Measurements from ENCODE around the gene SETBP1. TPM values are rescaled to one million over a fixed set of nuclear protein-coding genes. Genes with fewer than 3 reads are reported as not detected.

SETBP1 gene
- total RNA-seq, 4 donors from 2014 or later: 16.2 to 33.6 (median 24.4) TPM

DNA sequence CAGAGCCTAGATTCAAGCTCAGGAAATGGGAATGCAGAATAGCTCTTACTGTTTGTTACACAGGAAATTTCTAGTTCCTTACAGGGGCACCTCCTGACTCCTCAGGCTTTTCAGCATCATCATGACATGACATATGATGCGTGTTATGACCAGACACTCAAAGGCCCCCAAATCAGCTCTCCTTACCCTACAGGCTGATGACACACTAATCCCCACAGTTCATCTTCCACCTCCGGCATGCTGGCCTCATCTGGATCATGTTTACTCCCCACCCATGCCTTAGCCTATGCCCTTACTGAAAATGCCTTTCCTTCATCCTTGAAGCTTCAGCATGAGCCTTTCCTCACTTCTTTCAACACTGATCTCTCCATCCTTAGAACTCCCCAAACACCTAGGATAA, 356.9 kb downstream of the SETBP1 start:
- Histone ChIP-seq H3K4me1 (no peaks in the 10 kb centered on the region), H3K36me3 (no peaks in the 10 kb centered on the region), H3K27ac (no peak overlapping the region), H3K4me3 (no peak overlapping the region), H3K9me3 (no peaks in the 10 kb centered on the region), H3K27me3 (no peaks in the 10 kb centered on the region)
- WGBS, 2 donors (ENCODE audit: low coverage in 1 of 2): 84 to 100% methylated on average over 2 of the region's 2 CpGs
- DNase-seq: no peak
- TF ChIP-seq POLR2A (IDR thresholded peaks at IDR 0.05): no peak
- no peak for TF ChIP-seq POLR2AphosphoS5 (IDR thresholded peaks at IDR 0.05)
- TF ChIP-seq, protein P1, sequence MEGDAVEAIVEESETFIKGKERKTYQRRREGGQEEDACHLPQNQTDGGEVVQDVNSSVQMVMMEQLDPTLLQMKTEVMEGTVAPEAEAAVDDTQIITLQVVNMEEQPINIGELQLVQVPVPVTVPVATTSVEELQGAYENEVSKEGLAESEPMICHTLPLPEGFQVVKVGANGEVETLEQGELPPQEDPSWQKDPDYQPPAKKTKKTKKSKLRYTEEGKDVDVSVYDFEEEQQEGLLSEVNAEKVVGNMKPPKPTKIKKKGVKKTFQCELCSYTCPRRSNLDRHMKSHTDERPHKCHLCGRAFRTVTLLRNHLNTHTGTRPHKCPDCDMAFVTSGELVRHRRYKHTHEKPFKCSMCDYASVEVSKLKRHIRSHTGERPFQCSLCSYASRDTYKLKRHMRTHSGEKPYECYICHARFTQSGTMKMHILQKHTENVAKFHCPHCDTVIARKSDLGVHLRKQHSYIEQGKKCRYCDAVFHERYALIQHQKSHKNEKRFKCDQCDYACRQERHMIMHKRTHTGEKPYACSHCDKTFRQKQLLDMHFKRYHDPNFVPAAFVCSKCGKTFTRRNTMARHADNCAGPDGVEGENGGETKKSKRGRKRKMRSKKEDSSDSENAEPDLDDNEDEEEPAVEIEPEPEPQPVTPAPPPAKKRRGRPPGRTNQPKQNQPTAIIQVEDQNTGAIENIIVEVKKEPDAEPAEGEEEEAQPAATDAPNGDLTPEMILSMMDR (IDR thresholded peaks at IDR 0.05): no peak
- no peak for TF ChIP-seq EP300 (IDR thresholded peaks at IDR 0.05; ENCODE audit: low read depth)
- intact Hi-C loops (cut with DNase I; ENCODE audit: low total_unique reads) (no loop called here), in situ Hi-C loops (cut with MboI; ENCODE audit: low pct_ligation_motif_present in 1 of 4, low pct_unique_long_range_greater_than_20kb in 1 of 4, low sequenced_read_pairs in 3 of 4) (no loop called here)

DNA sequence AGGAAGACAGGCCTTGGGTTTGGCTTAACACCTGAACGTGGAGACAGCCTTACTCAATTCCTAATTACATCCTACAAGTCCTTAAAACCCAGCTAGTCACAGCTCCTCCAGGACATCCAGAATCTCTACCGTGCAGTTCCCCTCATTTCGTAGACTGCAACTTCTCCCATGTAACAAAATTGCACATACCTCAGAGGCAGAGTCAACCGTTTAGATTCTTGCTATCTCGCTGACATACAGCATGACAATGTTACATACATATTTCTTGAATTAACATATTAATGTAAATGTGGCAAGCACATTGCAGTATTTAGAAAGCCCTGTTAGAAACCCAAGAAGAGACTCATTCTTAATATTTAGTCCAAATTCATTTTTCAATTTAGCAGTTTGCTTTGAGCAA, 358.7 kb downstream of the SETBP1 start:
- no peak for TF ChIP-seq EP300 (IDR thresholded peaks at IDR 0.05; ENCODE audit: low read depth)
- no peak for TF ChIP-seq POLR2A (IDR thresholded peaks at IDR 0.05)
- TF ChIP-seq POLR2AphosphoS5 (IDR thresholded peaks at IDR 0.05): no peak
- TF ChIP-seq, protein P1 (IDR thresholded peaks at IDR 0.05): no peak
- H3K9me3 ChIP-seq: no peaks in the 10 kb centered on the region
- WGBS, 2 donors (ENCODE audit: low coverage in 1 of 2): 96 to 97% methylated on average over 4 of the region's 5 CpGs
- in situ Hi-C loops (cut with MboI; ENCODE audit: low pct_ligation_motif_present in 1 of 4, low pct_unique_long_range_greater_than_20kb in 1 of 4, low sequenced_read_pairs in 3 of 4): no loop called here
- no peaks in the 10 kb centered on the region for H3K27me3 ChIP-seq
- H3K4me3 ChIP-seq: no peak overlapping the region
- H3K27ac ChIP-seq: no peak overlapping the region
- intact Hi-C loops (cut with DNase I; ENCODE audit: low total_unique reads): no loop called here
- no peak for DNase-seq
- H3K36me3 ChIP-seq: no peaks in the 10 kb centered on the region
- H3K4me1 ChIP-seq: peaks cover 0 to 3% (median 0%) of the 10 kb centered on the region in 4 donors

DNA sequence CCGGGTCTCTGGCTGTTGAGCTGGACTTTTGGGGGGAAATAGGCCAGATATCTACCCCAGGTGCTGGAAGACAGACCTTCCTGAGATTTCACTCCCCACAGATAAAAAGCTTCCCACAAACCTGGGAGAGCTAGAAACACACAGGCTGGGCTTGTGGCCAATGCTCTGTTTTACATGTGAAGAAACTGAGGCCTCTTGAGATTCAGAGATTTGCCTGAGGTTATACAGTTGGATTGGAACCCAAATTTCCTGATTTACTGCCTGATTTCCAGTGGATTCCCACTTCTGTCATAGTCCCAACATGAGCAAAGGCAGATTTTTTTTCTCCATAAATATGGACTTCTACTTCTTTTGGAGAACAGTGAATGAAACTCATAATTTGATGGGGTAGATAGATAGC, 360.2 kb downstream of the SETBP1 start:
- peaks cover 0 to 10% (median 0%) of the 10 kb centered on the region in 4 donors for H3K4me1 ChIP-seq
- in situ Hi-C loops (cut with MboI; ENCODE audit: low pct_ligation_motif_present in 1 of 4, low pct_unique_long_range_greater_than_20kb in 1 of 4, low sequenced_read_pairs in 3 of 4) (no loop called here), intact Hi-C loops (cut with DNase I; ENCODE audit: low total_unique reads) (no loop called here)
- no peaks in the 10 kb centered on the region for H3K9me3 ChIP-seq
- no peak overlapping the region for H3K4me3 ChIP-seq
- 96 to 100% methylated on average over 1 of the region's 1 CpG for whole genome bisulfite sequencing, 2 donors (ENCODE audit: low coverage in 1 of 2)
- H3K27me3 ChIP-seq: no peaks in the 10 kb centered on the region
- no peak for DNase-seq
- TF ChIP-seq EP300 (IDR thresholded peaks at IDR 0.05; ENCODE audit: low read depth): no peak
- H3K36me3 ChIP-seq: no peaks in the 10 kb centered on the region
- no peak overlapping the region for H3K27ac ChIP-seq

DNA sequence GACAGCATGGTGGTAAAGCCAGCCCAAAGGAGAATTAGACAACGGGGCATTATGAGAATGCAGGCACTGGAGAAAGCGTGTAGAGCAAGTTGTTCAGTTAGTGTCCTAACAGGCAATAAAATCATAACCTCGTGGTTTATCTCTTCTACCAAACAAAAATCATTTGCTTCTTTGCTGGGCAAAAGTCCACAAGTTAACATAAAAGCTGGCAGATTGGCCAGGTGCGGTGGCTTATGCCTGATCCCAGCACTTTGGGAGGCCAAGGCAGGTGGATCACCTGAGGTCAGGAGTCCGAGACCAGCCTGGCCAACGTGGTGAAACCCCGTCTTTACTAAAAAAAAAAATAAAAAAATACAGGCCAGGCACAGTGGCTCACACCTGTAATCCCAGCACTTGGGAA, 364.1 kb downstream of the SETBP1 start:
- Histone ChIP-seq H3K27ac (no peak overlapping the region), H3K9me3 (no peaks in the 10 kb centered on the region), H3K27me3 (no peaks in the 10 kb centered on the region), H3K36me3 (no peaks in the 10 kb centered on the region), H3K4me1 (peaks cover 0 to 12% (median 0%) of the 10 kb centered on the region in 4 donors), H3K4me3 (no peak overlapping the region)
- DNase-seq: peak; percentile 34
- TF ChIP-seq POLR2A (IDR thresholded peaks at IDR 0.05): no peak
- no peak for TF ChIP-seq POLR2AphosphoS5 (IDR thresholded peaks at IDR 0.05)
- WGBS, 2 donors (ENCODE audit: low coverage in 1 of 2): 43 to 59% methylated on average over 7 of the region's 7 CpGs
- in situ Hi-C loops (cut with MboI; ENCODE audit: low pct_ligation_motif_present in 1 of 4, low pct_unique_long_range_greater_than_20kb in 1 of 4, low sequenced_read_pairs in 3 of 4) (no loop called here), intact Hi-C loops (cut with DNase I; ENCODE audit: low total_unique reads) (no loop called here)

DNA sequence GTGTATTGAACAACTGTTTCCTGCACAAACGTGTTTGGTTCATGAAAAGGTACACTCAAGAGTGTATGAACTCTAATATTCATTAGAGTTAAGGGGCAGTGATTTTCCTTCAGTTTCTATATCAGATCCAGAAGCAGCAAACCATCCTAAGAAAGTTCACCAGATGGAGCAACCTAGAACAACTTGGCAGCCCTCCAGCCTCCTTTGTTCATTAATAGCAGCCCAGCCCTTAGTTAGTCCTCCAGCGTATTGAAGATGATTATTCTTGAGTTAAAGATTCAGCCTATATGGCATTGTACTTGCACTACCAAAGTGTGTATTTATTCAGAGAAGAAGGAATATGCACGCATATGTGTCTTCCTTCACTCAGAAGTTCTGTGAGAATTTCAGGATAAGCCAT, 365.5 kb downstream of the SETBP1 start:
- Histone ChIP-seq H3K4me3 (no peak overlapping the region), H3K4me1 (peaks cover 6 to 26% (median 11%) of the 10 kb centered on the region in 4 donors), H3K9me3 (no peaks in the 10 kb centered on the region), H3K27me3 (no peaks in the 10 kb centered on the region), H3K27ac (no peak overlapping the region), H3K36me3 (no peaks in the 10 kb centered on the region)
- WGBS, 2 donors (ENCODE audit: low coverage in 1 of 2): 74 to 80% methylated on average over 3 of the region's 3 CpGs
- no peak for DNase-seq
- intact Hi-C loops (cut with DNase I; ENCODE audit: low total_unique reads): no loop called here
- in situ Hi-C loops (cut with MboI; ENCODE audit: low pct_ligation_motif_present in 1 of 4, low pct_unique_long_range_greater_than_20kb in 1 of 4, low sequenced_read_pairs in 3 of 4): no loop called here
- TF ChIP-seq POLR2AphosphoS5 (IDR thresholded peaks at IDR 0.05) (no peak), EP300 (IDR thresholded peaks at IDR 0.05; ENCODE audit: low read depth) (no peak), POLR2A (IDR thresholded peaks at IDR 0.05) (no peak)
- TF ChIP-seq, protein P1 (IDR thresholded peaks at IDR 0.05): no peak
